Activated CD4-positive, alpha-beta memory T cell treated with anti-CD3 and anti-CD28 coated beads for 36 hours (primary cell): ENCODE data around the gene GCN1. TPM values are rescaled to one million over a fixed set of nuclear protein-coding genes. Genes with fewer than 3 reads are reported as not detected.

ENCODE experiments used
- CTCF ChIA-PET: fragments of 350-600 bp; sonication (Branson Sonifier 250); formaldehyde crosslinking; loops from one replicate; lab custom pipeline; 2021; ENCODE audit warnings: antibody characterized with exemption, inconsistent platforms; lab: Charles Lee
- POLR2A ChIA-PET: fragments of 350-600 bp; sonication (Branson Sonifier 250); formaldehyde crosslinking; loops from one replicate; lab custom pipeline; 2021; ENCODE audit warnings: antibody characterized with exemption; lab: Charles Lee
- DNase-seq: peaks from one replicate; pipeline ENCODE4 v3.0.0-alpha.2; 2020
- H3K27ac Mint-ChIP-seq: one replicate; pipeline ENCODE4 v1.8.0; 2021; ENCODE audit warnings: mixed read lengths
- H3K27me3 Mint-ChIP-seq: one replicate; pipeline ENCODE4 v1.8.0; 2021; ENCODE audit warnings: mixed read lengths
- H3K36me3 Mint-ChIP-seq: one replicate; pipeline ENCODE4 v1.8.0; 2021; ENCODE audit warnings: mixed read lengths
- H3K4me1 Mint-ChIP-seq: one replicate; pipeline ENCODE4 v1.8.0; 2021; ENCODE audit warnings: low read depth, mixed read lengths
- H3K4me3 Mint-ChIP-seq: one replicate; pipeline ENCODE4 v1.8.0; 2021; ENCODE audit warnings: mild to moderate bottlenecking, mixed read lengths
- H3K9me3 Mint-ChIP-seq: one replicate; pipeline ENCODE4 v1.8.0; 2021; ENCODE audit warnings: mixed read lengths
- intact Hi-C: fragments of 100-400 bp; cut with micrococcal nuclease; formaldehyde crosslinking; loops from one replicate; pipeline ENCODE4 v1.15.1; 2023
- total RNA-seq, 2 experiments: library from RNA; stranded (reverse); gene quantifications; one replicate each; pipeline ENCODE4 v1.2.3, GENCODE V29; 2021

The GCN1 gene
- total RNA-seq, 2 experiments from 2014 or later: 121 TPM

GRCh38 chr12:120172053-120172452 is 22.5 kb downstream of the GCN1 start:
- H3K36me3 Mint-ChIP-seq: peaks cover 54% of the 10 kb centered on the region
- no peaks in the 10 kb centered on the region for H3K27me3 Mint-ChIP-seq
- ChIA-PET CTCF (no interaction called here), POLR2A (interaction anchor here (0.5 to 0.8 kb wide), 3 partner anchors 24 to 29 kb away, joined by 3 to 5 read pairs (median 3); partner anchors contain the start of gene RPLP0)
- no peaks in the 10 kb centered on the region for H3K4me1 Mint-ChIP-seq
- no peak overlapping the region for H3K27ac Mint-ChIP-seq
- DNase-seq: no peak
- intact Hi-C loops: no loop called here
- no peaks in the 10 kb centered on the region for H3K9me3 Mint-ChIP-seq
- no peak overlapping the region for H3K4me3 Mint-ChIP-seq

- Mint-ChIP-seq H3K4me1 (no peaks in the 10 kb centered on the region), H3K9me3 (no peaks in the 10 kb centered on the region), H3K27me3 (no peaks in the 10 kb centered on the region), H3K36me3 (peaks cover 42% of the 10 kb centered on the region), H3K4me3 (no peak overlapping the region), H3K27ac (no peak overlapping the region)
- no peak for DNase-seq
- intact Hi-C loops: no loop called here
- ChIA-PET CTCF (interaction anchor here (0.9 kb wide), 1 partner anchor 31 kb away, joined by 3 read pairs; no protein-coding TSS in a partner anchor), POLR2A (no interaction called here)
Measured at GRCh38 chr12:120170631-120171030, 23.9 kb downstream of the GCN1 start.

- no peaks in the 10 kb centered on the region for H3K9me3 Mint-ChIP-seq
- no peaks in the 10 kb centered on the region for H3K4me1 Mint-ChIP-seq
- H3K4me3 Mint-ChIP-seq: no peak overlapping the region
- DNase-seq: no peak
- H3K27ac Mint-ChIP-seq: no peak overlapping the region
- ChIA-PET CTCF (interaction anchor here (0.9 kb wide), 1 partner anchor 32 kb away, joined by 3 read pairs; no protein-coding TSS in a partner anchor), POLR2A (no interaction called here)
- H3K36me3 Mint-ChIP-seq: peaks cover 37% of the 10 kb centered on the region
- intact Hi-C loops: no loop called here
- no peaks in the 10 kb centered on the region for H3K27me3 Mint-ChIP-seq
Measured at GRCh38 chr12:120169946-120170345, 24.6 kb downstream of the GCN1 start.

- no peak overlapping the region for H3K27ac Mint-ChIP-seq
- no peak for DNase-seq
- intact Hi-C loops: no loop called here
Measured at GRCh38 chr12:120168337-120168736, 26.2 kb downstream of the GCN1 start.

GRCh38 chr12:120167529-120168095 is 26.9 kb downstream of the GCN1 start:
- POLR2A ChIA-PET: interaction anchor here (1.6 kb wide), 1 partner anchor 28 kb away, joined by 6 read pairs; no protein-coding TSS in a partner anchor
- intact Hi-C loops: no loop called here
- DNase-seq: no peak
- Mint-ChIP-seq H3K27ac (no peak overlapping the region), H3K4me3 (no peak overlapping the region), H3K9me3 (no peaks in the 10 kb centered on the region), H3K36me3 (peaks cover 32% of the 10 kb centered on the region), H3K4me1 (no peaks in the 10 kb centered on the region), H3K27me3 (no peaks in the 10 kb centered on the region)
- CTCF ChIA-PET: no interaction called here

More at GRCh38 chr12:120168337-120168736, 26.2 kb downstream of the GCN1 start:
- no peak overlapping the region for H3K4me3 Mint-ChIP-seq
- no peaks in the 10 kb centered on the region for H3K9me3 Mint-ChIP-seq
- CTCF ChIA-PET: no interaction called here
- POLR2A ChIA-PET: interaction anchor here (1.6 kb wide), 1 partner anchor 28 kb away, joined by 6 read pairs; no protein-coding TSS in a partner anchor
- H3K27me3 Mint-ChIP-seq: no peaks in the 10 kb centered on the region
- peaks cover 33% of the 10 kb centered on the region for H3K36me3 Mint-ChIP-seq
- H3K4me1 Mint-ChIP-seq: no peaks in the 10 kb centered on the region

- Mint-ChIP-seq H3K4me1 (no peaks in the 10 kb centered on the region), H3K27ac (no peak overlapping the region), H3K36me3 (peaks cover 43% of the 10 kb centered on the region), H3K27me3 (no peaks in the 10 kb centered on the region), H3K4me3 (no peak overlapping the region), H3K9me3 (no peaks in the 10 kb centered on the region)
- intact Hi-C loops: no loop called here
- ChIA-PET CTCF (no interaction called here), POLR2A (interaction anchor here (1.1 kb wide), 1 partner anchor 128 kb away, joined by 3 read pairs; the partner anchor contains the start of genes RNU4-1 and RNU4-2)
- DNase-seq: no peak
Measured at GRCh38 chr12:120164293-120164692, 30.2 kb downstream of the GCN1 start.

GRCh38 chr12:120162763-120163162 is 31.8 kb downstream of the GCN1 start:
- H3K4me3 Mint-ChIP-seq: no peak overlapping the region
- intact Hi-C loops: no loop called here
- ChIA-PET CTCF (interaction anchor here (0.5 kb wide), 1 partner anchor 9 kb away, joined by 4 read pairs; no protein-coding TSS in a partner anchor), POLR2A (no interaction called here)
- no peaks in the 10 kb centered on the region for H3K9me3 Mint-ChIP-seq
- H3K27ac Mint-ChIP-seq: no peak overlapping the region
- peaks cover 42% of the 10 kb centered on the region for H3K36me3 Mint-ChIP-seq
- no peaks in the 10 kb centered on the region for H3K4me1 Mint-ChIP-seq
- DNase-seq: no peak
- H3K27me3 Mint-ChIP-seq: no peaks in the 10 kb centered on the region

- DNase-seq: no peak
- ChIA-PET CTCF (no interaction called here), POLR2A (no interaction called here)
- intact Hi-C loops: no loop called here
- Mint-ChIP-seq H3K27ac (no peak overlapping the region), H3K4me3 (no peak overlapping the region), H3K27me3 (no peaks in the 10 kb centered on the region), H3K36me3 (peaks cover 50% of the 10 kb centered on the region), H3K9me3 (no peaks in the 10 kb centered on the region), H3K4me1 (no peaks in the 10 kb centered on the region)
Measured at GRCh38 chr12:120161852-120162251, 32.7 kb downstream of the GCN1 start.

GRCh38 chr12:120159509-120160237 is 34.8 kb downstream of the GCN1 start:
- Mint-ChIP-seq H3K9me3 (no peaks in the 10 kb centered on the region), H3K4me3 (no peak overlapping the region), H3K27me3 (no peaks in the 10 kb centered on the region), H3K27ac (peak overlapping the region; percentile 45), H3K36me3 (peaks cover 67% of the 10 kb centered on the region), H3K4me1 (no peaks in the 10 kb centered on the region)
- DNase-seq: no peak
- CTCF ChIA-PET: no interaction called here
- POLR2A ChIA-PET: interaction anchor here (0.6 kb wide), 1 partner anchor 460 kb away, joined by 4 read pairs; no protein-coding TSS in a partner anchor
- intact Hi-C loops: no loop called here

GRCh38 chr12:120158351-120158750 is 36.2 kb downstream of the GCN1 start:
- H3K27me3 Mint-ChIP-seq: no peaks in the 10 kb centered on the region
- ChIA-PET CTCF (no interaction called here), POLR2A (no interaction called here)
- peaks cover 69% of the 10 kb centered on the region for H3K36me3 Mint-ChIP-seq
- no peak overlapping the region for H3K4me3 Mint-ChIP-seq
- H3K9me3 Mint-ChIP-seq: no peaks in the 10 kb centered on the region
- DNase-seq: no peak
- no peak overlapping the region for H3K27ac Mint-ChIP-seq
- H3K4me1 Mint-ChIP-seq: no peaks in the 10 kb centered on the region
- intact Hi-C loops: no loop called here

GRCh38 chr12:120157678-120158077 is 36.8 kb downstream of the GCN1 start:
- H3K27ac Mint-ChIP-seq: no peak overlapping the region
- no peaks in the 10 kb centered on the region for H3K4me1 Mint-ChIP-seq
- ChIA-PET CTCF (no interaction called here), POLR2A (no interaction called here)
- H3K4me3 Mint-ChIP-seq: no peak overlapping the region
- H3K27me3 Mint-ChIP-seq: no peaks in the 10 kb centered on the region
- no peaks in the 10 kb centered on the region for H3K9me3 Mint-ChIP-seq
- H3K36me3 Mint-ChIP-seq: peaks cover 68% of the 10 kb centered on the region
- intact Hi-C loops: no loop called here
- DNase-seq: no peak
